Measurements from ENCODE around the gene GABBR1.

- TF ChIP-seq POLR2A (IDR thresholded peaks at IDR 0.05) (no peak), CTCF (IDR thresholded peaks at IDR 0.05) (no peak)
Measured at GRCh38 chr6:29547573-29547972, 85.4 kb downstream of the GABBR1 start.

Measured in breast epithelium (tissue), 3 donors.